GM19240 (cell line): ENCODE results near the gene PQBP1.
"Not testable (repeated sequence)": the region's sequence is repeated elsewhere in the genome, so short reads cannot be mapped to it uniquely, and the experiment has no call there.

Experiments used
- DNase-seq: peaks from one replicate; pipeline ENCODE4 v3.0.0; 2011; ENCODE audit warnings: low spot score; ENCODE audit not compliant: insufficient read length

The PQBP1 gene

GRCh38 chrX:48897625-48898306 lies at the start of gene PQBP1, which contains the start of gene TIMM17B:
TSS of gene PQBP1 (plus strand) at chrX:48897930. CDS start at chrX:48898510, 580 bp downstream.
TSS of gene TIMM17B (minus strand) at chrX:48897768. CDS start at chrX:48897749, 19 bp downstream.
- DNase-seq, result peak; percentile 74

GRCh38 chrX:48848847-48849246 lies 48.9 kb upstream of the PQBP1 start:
- no peak for DNase-seq

- DNase-seq, result no peak
Measured at GRCh38 chrX:48852857-48853256, 44.9 kb upstream of the PQBP1 start.

DNA sequence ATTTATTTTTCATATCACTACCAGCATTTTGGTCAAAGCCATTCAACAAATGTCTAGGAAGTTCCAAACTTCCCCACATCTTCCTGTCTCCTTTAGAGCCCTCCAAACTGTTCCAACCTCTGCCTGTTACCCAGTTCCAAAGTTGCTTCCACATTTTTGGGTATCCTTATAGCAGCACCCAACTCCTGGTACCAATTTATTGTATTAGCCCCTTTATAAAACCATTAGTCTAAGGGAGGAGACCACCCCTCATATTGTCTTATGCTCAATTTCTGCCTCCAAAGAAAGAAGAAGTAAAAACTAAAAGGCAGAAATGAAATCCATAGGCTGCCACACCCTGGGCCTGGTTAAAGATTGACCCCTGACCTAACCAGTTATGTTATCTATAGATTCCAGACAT lies 44.2 kb upstream of the PQBP1 start:
- not testable (repeated sequence) for DNase-seq

- DNase-seq, result not testable (repeated sequence)
Measured at GRCh38 chrX:48854121-48854804, 43.5 kb upstream of the PQBP1 start.

- no peak for DNase-seq
Measured at GRCh38 chrX:48854898-48855297, 42.8 kb upstream of the PQBP1 start.

GRCh38 chrX:48864210-48864609 lies 33.5 kb upstream of the PQBP1 start:
- DNase-seq, result no peak

DNA sequence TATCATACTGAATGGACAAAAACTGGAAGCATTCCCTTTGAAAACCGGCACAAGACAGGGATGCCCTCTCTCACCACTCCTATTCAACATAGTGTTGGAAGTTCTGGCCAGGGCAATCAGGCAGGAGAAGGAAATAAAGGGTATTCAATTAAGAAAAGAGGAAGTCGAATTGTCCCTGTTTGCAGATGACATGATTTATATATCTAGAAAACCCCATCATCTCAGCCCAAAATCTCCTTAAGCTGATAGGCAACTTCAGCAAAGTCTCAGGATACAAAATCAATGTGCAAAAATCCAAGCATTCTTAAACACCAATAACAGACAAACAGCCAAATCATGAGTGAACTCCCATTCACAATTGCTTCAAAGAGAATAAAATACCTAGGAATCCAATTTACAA lies 25.7 kb upstream of the PQBP1 start:
- not testable (repeated sequence) for DNase-seq

- DNase-seq, result not testable (repeated sequence)
Measured at GRCh38 chrX:48876944-48877343, 20.8 kb upstream of the PQBP1 start.

- no peak for DNase-seq
Measured at GRCh38 chrX:48883729-48884128, 14.0 kb upstream of the PQBP1 start.

DNA sequence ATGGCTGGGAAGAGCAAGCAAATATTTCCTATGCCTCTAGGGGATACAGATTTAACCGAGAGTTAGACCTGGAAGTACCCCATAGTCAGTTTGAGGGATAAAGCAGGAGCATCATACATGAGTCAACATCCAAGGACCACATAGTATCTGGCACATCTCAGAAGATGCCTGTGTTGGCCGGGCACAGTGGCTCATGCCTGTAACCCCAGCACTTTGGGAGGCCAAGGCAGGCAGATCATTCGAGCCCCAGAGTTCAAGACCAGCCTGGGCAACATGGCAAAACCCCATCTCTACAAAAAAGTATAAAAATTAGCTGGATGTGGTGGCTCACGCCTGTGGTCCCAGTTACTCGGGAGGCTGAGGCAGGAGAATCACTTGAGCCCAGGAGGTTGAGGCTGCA lies 11.1 kb upstream of the PQBP1 start:
- not testable (repeated sequence) for DNase-seq

GRCh38 chrX:48890296-48890925 lies 7.3 kb upstream of the PQBP1 start:
- DNase-seq, result no peak

- no peak for DNase-seq
Measured at GRCh38 chrX:48890934-48891401, 6.8 kb upstream of the PQBP1 start.

GRCh38 chrX:48891402-48892288 lies 6.1 kb upstream of the PQBP1 start:
- no peak for DNase-seq

- no peak for DNase-seq
Measured at GRCh38 chrX:48892896-48893295, 4.8 kb upstream of the PQBP1 start.

GRCh38 chrX:48893556-48894348 lies 4.0 kb upstream of the PQBP1 start:
- DNase-seq, result no peak

GRCh38 chrX:48894891-48895290 lies 2.8 kb upstream of the PQBP1 start:
- DNase-seq, result no peak

GRCh38 chrX:48896611-48897011 lies 1.1 kb upstream of the PQBP1 start:
- no peak for DNase-seq

GRCh38 chrX:48897157-48897624 lies 539 bp upstream of the PQBP1 start:
- DNase-seq, result no peak

DNA sequence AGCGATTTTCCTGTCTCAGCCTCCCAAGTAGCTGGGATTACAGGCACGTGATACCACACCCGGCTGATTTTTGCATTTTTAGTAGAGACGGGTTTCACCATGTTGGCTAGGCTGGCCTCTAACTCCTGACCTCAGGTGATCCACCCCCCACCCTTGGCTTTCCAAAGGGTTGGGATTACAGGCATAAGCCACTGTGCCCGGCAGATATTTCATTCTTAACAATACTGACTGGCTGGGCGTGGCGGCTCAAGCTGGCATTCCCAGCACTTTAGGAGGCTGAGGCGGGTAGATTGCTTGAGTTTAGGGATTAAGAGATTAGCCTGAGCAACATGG lies 1.3 kb downstream of the PQBP1 start:
- no peak for DNase-seq
